Testis (tissue), 3 donors: ENCODE results near the gene FAM78A. TPM values are rescaled to one million over a fixed set of nuclear protein-coding genes. Genes with fewer than 3 reads are reported as not detected.

ENCODE experiments used
- DNase-seq: peaks from one replicate; pipeline ENCODE4 v3.0.0-alpha.2; 2019
- H3K27ac ChIP-seq, 2 donors: fragments of 200-600 bp; sonication (generic); one replicate each; pipeline ENCODE4 v1.5.1; 2019
- H3K27me3 ChIP-seq: fragments of 200-600 bp; sonication (generic); one replicate; pipeline ENCODE4 v1.5.1; 2019
- H3K36me3 ChIP-seq: fragments of 200-600 bp; sonication (generic); one replicate; pipeline ENCODE4 v1.5.1; 2017; ENCODE audit warnings: low read depth; ENCODE audit errors: missing control alignments
- H3K4me1 ChIP-seq: fragments of 200-600 bp; sonication (generic); one replicate; pipeline ENCODE4 v1.5.1; 2019
- H3K4me3 ChIP-seq, 2 donors: fragments of 200-600 bp; sonication (generic); one replicate each; pipeline ENCODE4 v1.5.1; 2017 to 2019
- H3K9me3 ChIP-seq: fragments of 200-600 bp; sonication (generic); one replicate; pipeline ENCODE4 v1.5.1; 2017
- CTCF ChIP-seq, 3 experiments: fragments of 450-650 bp in 2 of 3; fragments of 200-600 bp in 1 of 3; sonication (generic) in 1 of 3; IDR thresholded peaks; one replicate each; pipeline ENCODE4 v1.5.1; 2016 to 2019; ENCODE audit warnings: antibody characterized with exemption in 3 of 3, mild to moderate bottlenecking in 2 of 3, moderate library complexity in 1 of 3
- POLR2A ChIP-seq: fragments of 450-650 bp; IDR thresholded peaks from one replicate; pipeline ENCODE4 v1.6.1; 2017; ENCODE audit warnings: antibody characterized with exemption, mild to moderate bottlenecking, moderate library complexity
- WGBS, 2 donors: methylation state at CpG; one replicate each; pipeline ENCODE4 v1.1.5; 2018; 5-methylcytosine and 5-hydroxymethylcytosine counted together
- intact Hi-C: fragments of 100-400 bp; cut with DNase I; formaldehyde crosslinking; loops from one replicate; pipeline ENCODE4 v1.15.1; 2023; ENCODE audit warnings: low total_unique reads
- polyA plus RNA-seq: library from polyadenylated mRNA; stranded (reverse); fragments of 350-450 nt; fragmentation: Illumina TruSeq; extraction: RNeasy Lipid Tissue Mini Kit (QIAGEN cat#74804); gene quantifications from one replicate; pipeline ENCODE4 v1.2.3, GENCODE V29; 2014; ENCODE audit warnings: low read depth, low replicate concordance; ENCODE audit not compliant: insufficient read depth
- total RNA-seq, 2 donors: library from RNA; depleted of rRNA; stranded (reverse); fragments of >200 nt; gene quantifications; one replicate each; pipeline ENCODE4 v1.2.3, GENCODE V29; 2016

FAM78A gene
- total and polyA plus RNA-seq, 3 donors from 2014 or later = 29.7 to 48.0 (median 30.8) TPM

GRCh38 chr9:131262327-131263032, 13.8 kb downstream of the FAM78A start:
- H3K4me3 ChIP-seq = no peak overlapping the region
- peaks cover 31% of the 10 kb centered on the region for H3K4me1 ChIP-seq
- WGBS, 2 donors = 79 to 80% methylated on average over 13 of the region's 13 CpGs
- TF ChIP-seq CTCF (IDR thresholded peaks at IDR 0.05) = no peak
- no peak for TF ChIP-seq POLR2A
- DNase-seq = no peak
- H3K27ac ChIP-seq = no peak overlapping the region
- H3K36me3 ChIP-seq = no peaks in the 10 kb centered on the region
- no peaks in the 10 kb centered on the region for H3K27me3 ChIP-seq
- no peaks in the 10 kb centered on the region for H3K9me3 ChIP-seq
- intact Hi-C loops = no loop called here

GRCh38 chr9:131260751-131261452, 15.4 kb downstream of the FAM78A start:
- intact Hi-C loops = no loop called here
- 96 to 100% methylated on average over 2 to 31 of the region's 33 CpGs for WGBS, 2 donors
- no peak for TF ChIP-seq CTCF (IDR thresholded peaks at IDR 0.05)
- no peak for TF ChIP-seq POLR2A
- H3K4me1 ChIP-seq = peaks cover 25% of the 10 kb centered on the region
- H3K4me3 ChIP-seq = no peak overlapping the region
- H3K27me3 ChIP-seq = no peaks in the 10 kb centered on the region
- H3K27ac ChIP-seq = no peak overlapping the region
- no peaks in the 10 kb centered on the region for H3K9me3 ChIP-seq
- H3K36me3 ChIP-seq = no peaks in the 10 kb centered on the region
- DNase-seq = no peak

- no peaks in the 10 kb centered on the region for H3K36me3 ChIP-seq
- H3K27me3 ChIP-seq = no peaks in the 10 kb centered on the region
- H3K27ac ChIP-seq = no peak overlapping the region
- H3K4me1 ChIP-seq = peaks cover 24% of the 10 kb centered on the region
- no peaks in the 10 kb centered on the region for H3K9me3 ChIP-seq
- intact Hi-C loops = no loop called here
- no peak overlapping the region for H3K4me3 ChIP-seq
- 90% methylated on average over 20 of the region's 20 CpGs for WGBS, 2 donors
- TF ChIP-seq POLR2A (no peak), CTCF (IDR thresholded peaks at IDR 0.05) (no peak)
- no peak for DNase-seq
Observed at GRCh38 chr9:131259916-131260597, 16.3 kb downstream of the FAM78A start.

GRCh38 chr9:131259432-131259898, 16.8 kb downstream of the FAM78A start:
- H3K9me3 ChIP-seq = no peaks in the 10 kb centered on the region
- 95 to 96% methylated on average over 4 to 12 of the region's 12 CpGs for WGBS, 2 donors
- H3K36me3 ChIP-seq = no peaks in the 10 kb centered on the region
- intact Hi-C loops = no loop called here
- peaks cover 24% of the 10 kb centered on the region for H3K4me1 ChIP-seq
- no peak overlapping the region for H3K27ac ChIP-seq
- H3K27me3 ChIP-seq = no peaks in the 10 kb centered on the region
- no peak for DNase-seq
- TF ChIP-seq CTCF (IDR thresholded peaks at IDR 0.05) (no peak), POLR2A (no peak)
- no peak overlapping the region for H3K4me3 ChIP-seq
